ENCODE results near the gene ZNF787. TPM values are rescaled to one million over a fixed set of nuclear protein-coding genes. Genes with fewer than 3 reads are reported as not detected.

ZNF787 gene
- total and polyA plus RNA-seq, 10 of the 15 experiments (the other 5 are each of a cell fraction or from before 2014, with no cell fraction given) = 0.23 to 39.9 (median 4.1) TPM

DNA sequence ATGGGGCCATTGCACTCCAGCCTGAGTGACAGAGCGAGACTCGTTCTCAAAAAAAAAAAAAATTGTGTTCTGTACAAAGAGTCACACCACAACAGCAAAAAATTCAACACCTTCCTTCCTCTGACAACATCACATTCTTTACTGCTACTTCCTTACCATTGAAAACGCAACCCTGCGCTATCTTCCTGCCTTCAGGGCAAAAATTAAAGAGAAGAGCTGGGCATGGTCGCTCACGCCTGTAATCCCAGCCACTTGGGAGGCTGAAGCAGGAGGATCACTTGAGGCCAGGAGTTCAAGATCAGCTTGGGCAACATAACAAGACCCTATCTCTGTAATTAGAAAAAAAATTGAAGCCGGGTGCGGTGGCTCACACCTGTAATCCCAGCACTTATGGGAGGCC lies 10.6 kb upstream of the ZNF787 start:
- Histone ChIP-seq H2AFZ (ENCODE audit: control insufficient read depth, low read depth, low read length) (no peak overlapping the region), H3K27ac (ENCODE audit: control insufficient read depth, insufficient read depth) (no peak overlapping the region), H3K9ac (ENCODE audit: control insufficient read depth, insufficient read depth, low read length) (no peak overlapping the region), H3K36me3 (ENCODE audit: control insufficient read depth in 2 of 2, insufficient read depth in 2 of 2, low read length in 1 of 2) (no peaks in the 10 kb centered on the region), H3K9me3 (replicated peaks; ENCODE audit: control insufficient read depth, insufficient read depth, low read length) (no peaks in the 10 kb centered on the region), H3K79me2 (ENCODE audit: control insufficient read depth, insufficient read depth, low read length) (no peaks in the 10 kb centered on the region), H3K4me3 (no peak overlapping the region), H4K20me1 (ENCODE audit: control insufficient read depth, insufficient read depth) (no peaks in the 10 kb centered on the region), H3K27me3 (replicated peaks in 1 of 2; ENCODE audit: control insufficient read depth in 2 of 2, insufficient read depth in 2 of 2, low read length in 1 of 2) (no peaks in the 10 kb centered on the region), H3K4me1 (ENCODE audit: control insufficient read depth, insufficient read depth, low read length) (peaks cover 9% of the 10 kb centered on the region), H3K4me2 (ENCODE audit: control insufficient read depth, insufficient read depth) (no peak overlapping the region)
- FAIRE-seq (no peak), DNase-seq (ENCODE audit: low read depth, low spot score) (no peak), ATAC-seq (no peak)
- ChIA-PET RAD21 (ENCODE audit: unreplicated experiment) (no interaction called here), CTCF (interaction anchor here (0.7 to 1.0 kb wide), 3 partner anchors 27 to 179 kb away, joined by 3 to 4 read pairs (median 4); no protein-coding TSS in a partner anchor), POLR2A (interaction anchor here (0.6 kb wide), 1 partner anchor 1175 kb away, joined by 3 read pairs; no protein-coding TSS in a partner anchor), SMC1A (ENCODE audit: uncharacterized antibody, unreplicated experiment) (no interaction called here)
- intact Hi-C loops (cut with micrococcal nuclease; ENCODE audit: unreplicated experiment) (no loop called here), in situ Hi-C loops (cut with MboI) (loop anchor here (25.0 kb wide), 1 partner anchor 1681 kb away; the partner anchor contains the start of gene ZNF552)
- 89% methylated on average over 8 of the region's 8 CpGs for WGBS (ENCODE audit: insufficient coverage, insufficient replicate concordance, low lambda C conversion rate, missing lambda C conversion rate)
- BruUV-seq (replicated peaks) = no TSS peak
- TF ChIP-seq POU2F2 (IDR thresholded peaks at IDR 0.05; ENCODE audit: borderline replicate concordance, low read depth, low read length) (no peak), TCF12 (IDR thresholded peaks at IDR 0.05; ENCODE audit: low read depth, low read length) (no peak), BCL3 (IDR thresholded peaks at IDR 0.05; ENCODE audit: borderline replicate concordance, insufficient read depth, low read depth, low read length, poor library complexity, severe bottlenecking) (no peak), SPI1 (IDR thresholded peaks at IDR 0.05; ENCODE audit: borderline replicate concordance, insufficient read depth, low read depth, low read length) (no peak), ZNF384 (IDR thresholded peaks at IDR 0.05; ENCODE audit: borderline replicate concordance, low read depth, low read length) (no peak), RB1 (IDR thresholded peaks at IDR 0.05; ENCODE audit: borderline replicate concordance) (no peak), NFYA (IDR thresholded peaks at IDR 0.05; ENCODE audit: borderline replicate concordance, low read depth, low read length) (no peak), MXI1 (IDR thresholded peaks at IDR 0.05; ENCODE audit: low read depth, low read length) (no peak), SREBF2 (IDR thresholded peaks at IDR 0.05; ENCODE audit: low read length) (no peak)
- TF ChIP-seq, protein P1, sequence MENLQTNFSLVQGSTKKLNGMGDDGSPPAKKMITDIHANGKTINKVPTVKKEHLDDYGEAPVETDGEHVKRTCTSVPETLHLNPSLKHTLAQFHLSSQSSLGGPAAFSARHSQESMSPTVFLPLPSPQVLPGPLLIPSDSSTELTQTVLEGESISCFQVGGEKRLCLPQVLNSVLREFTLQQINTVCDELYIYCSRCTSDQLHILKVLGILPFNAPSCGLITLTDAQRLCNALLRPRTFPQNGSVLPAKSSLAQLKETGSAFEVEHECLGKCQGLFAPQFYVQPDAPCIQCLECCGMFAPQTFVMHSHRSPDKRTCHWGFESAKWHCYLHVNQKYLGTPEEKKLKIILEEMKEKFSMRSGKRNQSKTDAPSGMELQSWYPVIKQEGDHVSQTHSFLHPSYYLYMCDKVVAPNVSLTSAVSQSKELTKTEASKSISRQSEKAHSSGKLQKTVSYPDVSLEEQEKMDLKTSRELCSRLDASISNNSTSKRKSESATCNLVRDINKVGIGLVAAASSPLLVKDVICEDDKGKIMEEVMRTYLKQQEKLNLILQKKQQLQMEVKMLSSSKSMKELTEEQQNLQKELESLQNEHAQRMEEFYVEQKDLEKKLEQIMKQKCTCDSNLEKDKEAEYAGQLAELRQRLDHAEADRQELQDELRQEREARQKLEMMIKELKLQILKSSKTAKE (IDR thresholded peaks at IDR 0.05; ENCODE audit: low read depth, poor library complexity, severe bottlenecking) = no peak
- TF ChIP-seq, protein P2, sequence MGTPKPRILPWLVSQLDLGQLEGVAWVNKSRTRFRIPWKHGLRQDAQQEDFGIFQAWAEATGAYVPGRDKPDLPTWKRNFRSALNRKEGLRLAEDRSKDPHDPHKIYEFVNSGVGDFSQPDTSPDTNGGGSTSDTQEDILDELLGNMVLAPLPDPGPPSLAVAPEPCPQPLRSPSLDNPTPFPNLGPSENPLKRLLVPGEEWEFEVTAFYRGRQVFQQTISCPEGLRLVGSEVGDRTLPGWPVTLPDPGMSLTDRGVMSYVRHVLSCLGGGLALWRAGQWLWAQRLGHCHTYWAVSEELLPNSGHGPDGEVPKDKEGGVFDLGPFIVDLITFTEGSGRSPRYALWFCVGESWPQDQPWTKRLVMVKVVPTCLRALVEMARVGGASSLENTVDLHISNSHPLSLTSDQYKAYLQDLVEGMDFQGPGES (IDR thresholded peaks at IDR 0.05) = no peak
- TF ChIP-seq, protein P3, sequence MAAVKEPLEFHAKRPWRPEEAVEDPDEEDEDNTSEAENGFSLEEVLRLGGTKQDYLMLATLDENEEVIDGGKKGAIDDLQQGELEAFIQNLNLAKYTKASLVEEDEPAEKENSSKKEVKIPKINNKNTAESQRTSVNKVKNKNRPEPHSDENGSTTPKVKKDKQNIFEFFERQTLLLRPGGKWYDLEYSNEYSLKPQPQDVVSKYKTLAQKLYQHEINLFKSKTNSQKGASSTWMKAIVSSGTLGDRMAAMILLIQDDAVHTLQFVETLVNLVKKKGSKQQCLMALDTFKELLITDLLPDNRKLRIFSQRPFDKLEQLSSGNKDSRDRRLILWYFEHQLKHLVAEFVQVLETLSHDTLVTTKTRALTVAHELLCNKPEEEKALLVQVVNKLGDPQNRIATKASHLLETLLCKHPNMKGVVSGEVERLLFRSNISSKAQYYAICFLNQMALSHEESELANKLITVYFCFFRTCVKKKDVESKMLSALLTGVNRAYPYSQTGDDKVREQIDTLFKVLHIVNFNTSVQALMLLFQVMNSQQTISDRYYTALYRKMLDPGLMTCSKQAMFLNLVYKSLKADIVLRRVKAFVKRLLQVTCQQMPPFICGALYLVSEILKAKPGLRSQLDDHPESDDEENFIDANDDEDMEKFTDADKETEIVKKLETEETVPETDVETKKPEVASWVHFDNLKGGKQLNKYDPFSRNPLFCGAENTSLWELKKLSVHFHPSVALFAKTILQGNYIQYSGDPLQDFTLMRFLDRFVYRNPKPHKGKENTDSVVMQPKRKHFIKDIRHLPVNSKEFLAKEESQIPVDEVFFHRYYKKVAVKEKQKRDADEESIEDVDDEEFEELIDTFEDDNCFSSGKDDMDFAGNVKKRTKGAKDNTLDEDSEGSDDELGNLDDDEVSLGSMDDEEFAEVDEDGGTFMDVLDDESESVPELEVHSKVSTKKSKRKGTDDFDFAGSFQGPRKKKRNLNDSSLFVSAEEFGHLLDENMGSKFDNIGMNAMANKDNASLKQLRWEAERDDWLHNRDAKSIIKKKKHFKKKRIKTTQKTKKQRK (IDR thresholded peaks at IDR 0.05; ENCODE audit: low read depth, low read length) = no peak

Data from GM12878 (cell line).